ENCODE measurements around the gene ZNF615. TPM values are rescaled to one million over a fixed set of nuclear protein-coding genes. Genes with fewer than 3 reads are reported as not detected.
"Not testable (repeated sequence)": the region's sequence is repeated elsewhere in the genome, so short reads cannot be mapped to it uniquely, and the experiment has no call there.

Gene ZNF615
- total RNA-seq, 1 donor from 2014 or later = 13.5 TPM

DNA sequence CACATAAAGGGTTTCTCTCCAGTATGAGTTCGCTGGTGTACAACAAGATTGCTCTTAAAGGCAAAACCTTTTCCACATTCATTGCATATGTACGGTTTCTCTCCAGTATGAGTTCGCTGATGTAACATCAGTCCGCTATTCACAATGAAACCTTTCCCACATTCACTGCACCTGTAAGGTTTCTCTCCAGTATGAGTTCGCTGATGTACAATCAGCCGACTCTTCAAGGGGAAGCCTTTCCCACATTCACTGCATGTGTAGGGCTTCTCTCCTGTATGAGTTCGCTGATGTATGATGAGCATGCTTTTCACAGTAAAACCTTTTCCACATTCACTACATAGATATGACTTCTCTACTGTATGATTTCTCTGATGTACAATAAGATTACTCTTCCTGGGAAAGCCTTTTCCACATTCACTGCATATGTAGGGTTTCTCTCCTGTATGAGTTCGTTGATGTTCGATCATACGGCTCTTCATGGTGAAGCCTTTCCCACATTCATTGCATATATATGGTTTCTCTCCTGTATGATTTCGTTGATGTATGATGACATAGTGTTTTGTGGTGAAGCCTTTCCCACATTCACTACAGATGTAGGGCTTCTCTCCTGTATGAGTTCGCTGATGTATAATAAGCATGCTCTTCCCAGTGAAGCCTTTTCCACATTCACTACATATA, 26.2 kb upstream of the ZNF615 start:
- Mint-ChIP-seq H3K4me3 (no peak overlapping the region), H3K9me3 (peaks cover 42% of the 10 kb centered on the region), H3K36me3 (ENCODE audit: low read depth) (peaks cover 72% of the 10 kb centered on the region), H3K27ac (no peak overlapping the region), H3K4me1 (no peaks in the 10 kb centered on the region), H3K27me3 (no peaks in the 10 kb centered on the region)
- POLR2A ChIA-PET = no interaction called here
- intact Hi-C loops (cut with micrococcal nuclease) = no loop called here
- CTCF ChIA-PET = no interaction called here
- DNase-seq (no peak), ATAC-seq (ENCODE audit: low read depth) (no peak)
- TF ChIP-seq, protein P1, sequence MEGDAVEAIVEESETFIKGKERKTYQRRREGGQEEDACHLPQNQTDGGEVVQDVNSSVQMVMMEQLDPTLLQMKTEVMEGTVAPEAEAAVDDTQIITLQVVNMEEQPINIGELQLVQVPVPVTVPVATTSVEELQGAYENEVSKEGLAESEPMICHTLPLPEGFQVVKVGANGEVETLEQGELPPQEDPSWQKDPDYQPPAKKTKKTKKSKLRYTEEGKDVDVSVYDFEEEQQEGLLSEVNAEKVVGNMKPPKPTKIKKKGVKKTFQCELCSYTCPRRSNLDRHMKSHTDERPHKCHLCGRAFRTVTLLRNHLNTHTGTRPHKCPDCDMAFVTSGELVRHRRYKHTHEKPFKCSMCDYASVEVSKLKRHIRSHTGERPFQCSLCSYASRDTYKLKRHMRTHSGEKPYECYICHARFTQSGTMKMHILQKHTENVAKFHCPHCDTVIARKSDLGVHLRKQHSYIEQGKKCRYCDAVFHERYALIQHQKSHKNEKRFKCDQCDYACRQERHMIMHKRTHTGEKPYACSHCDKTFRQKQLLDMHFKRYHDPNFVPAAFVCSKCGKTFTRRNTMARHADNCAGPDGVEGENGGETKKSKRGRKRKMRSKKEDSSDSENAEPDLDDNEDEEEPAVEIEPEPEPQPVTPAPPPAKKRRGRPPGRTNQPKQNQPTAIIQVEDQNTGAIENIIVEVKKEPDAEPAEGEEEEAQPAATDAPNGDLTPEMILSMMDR (IDR thresholded peaks at IDR 0.05) = no peak

DNA sequence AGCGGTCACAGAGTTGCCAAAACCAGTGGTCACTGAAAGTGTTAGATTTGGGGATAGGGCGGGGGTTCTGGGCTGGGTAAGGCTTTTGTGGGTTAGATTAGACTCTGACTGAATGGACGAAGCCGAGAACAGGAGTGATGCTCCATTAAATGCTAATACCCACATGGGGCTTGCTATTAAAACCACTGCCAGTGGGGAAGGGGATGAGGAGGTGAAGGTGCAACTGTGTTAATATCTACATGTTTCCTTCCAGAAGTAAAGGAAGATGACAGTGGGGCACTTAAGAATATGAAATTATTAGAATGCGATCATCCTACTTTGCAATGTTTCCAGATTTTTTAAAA, 20.7 kb upstream of the ZNF615 start:
- H3K27ac Mint-ChIP-seq = peak overlapping the region; percentile 93
- intact Hi-C loops (cut with micrococcal nuclease) = loop anchor here (1.0 kb wide), 7 partner anchors 20 to 269 kb away; partner anchors contain the start of genes ZNF350, ZNF432, ZNF480 and ZNF613
- H3K4me3 Mint-ChIP-seq = peak overlapping the region; percentile 98
- POLR2A ChIA-PET = interaction anchor here (0.6 to 2.4 kb wide), 8 partner anchors 20 to 498 kb away, joined by 3 to 34 read pairs (median 4); partner anchors contain the start of genes PPP2R1A, ZNF432, ZNF615 and ZNF836
- H3K36me3 Mint-ChIP-seq (ENCODE audit: low read depth) = peaks cover 62% of the 10 kb centered on the region
- CTCF ChIA-PET = no interaction called here
- DNase-seq = no peak
- peak; percentile 20 for ATAC-seq (ENCODE audit: low read depth)
- H3K9me3 Mint-ChIP-seq = peaks cover 25% of the 10 kb centered on the region
- H3K4me1 Mint-ChIP-seq = peaks cover 29% of the 10 kb centered on the region
- TF ChIP-seq, protein P1 (IDR thresholded peaks at IDR 0.05) = no peak
- no peaks in the 10 kb centered on the region for H3K27me3 Mint-ChIP-seq

DNA sequence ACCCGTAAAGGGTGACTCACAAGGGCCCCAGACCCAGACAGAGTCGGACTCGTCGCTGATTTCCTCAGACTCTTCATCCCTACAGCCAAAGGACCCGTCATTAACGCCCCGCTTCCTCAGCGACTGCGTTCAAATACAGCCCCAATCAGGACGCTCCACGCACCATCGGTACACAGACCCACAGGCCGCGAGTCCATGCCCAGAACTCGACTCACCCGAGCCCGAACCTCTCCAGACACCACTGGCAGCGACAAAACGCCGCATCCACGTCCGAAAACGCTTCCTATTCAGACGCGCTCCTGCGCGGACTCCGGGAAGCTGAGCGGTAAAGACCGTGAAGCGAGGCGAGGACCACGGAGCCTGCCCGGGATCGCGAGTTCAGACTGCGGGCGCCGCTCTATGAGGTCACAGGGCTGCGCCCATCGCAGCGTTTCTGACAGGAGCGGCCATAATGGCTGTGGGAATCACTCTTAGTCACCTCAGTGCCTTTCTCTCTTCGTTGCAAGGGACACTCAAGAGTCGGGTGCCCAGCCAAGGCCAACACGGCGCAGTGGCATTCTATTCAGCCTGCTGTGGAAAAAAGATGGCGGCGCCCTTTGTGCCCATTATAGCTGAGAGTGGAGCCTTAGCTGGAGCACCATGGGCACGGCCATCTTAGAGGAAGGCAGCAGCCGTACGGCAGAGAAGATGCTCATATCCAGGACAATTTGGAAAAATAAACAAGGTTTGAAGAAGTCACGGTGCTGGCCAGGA, 20.2 kb upstream of the ZNF615 start, which contains the start of gene ZNF614:
TSS of gene ZNF614 (minus strand) at position 353 of the 753 bp plus-strand sequence. CDS start 2,634 bp downstream, outside the sequence.
- TF ChIP-seq, protein P1 (IDR thresholded peaks at IDR 0.05) = no peak
- peak within 1 kb of the TSS; percentile 98 for H3K4me3 Mint-ChIP-seq
- H3K27ac Mint-ChIP-seq = peak within 1 kb of the TSS; percentile 93
- H3K36me3 Mint-ChIP-seq (ENCODE audit: low read depth) = peaks cover 62% of the 10 kb centered on the region
- peaks cover 23% of the 10 kb centered on the region for H3K9me3 Mint-ChIP-seq
- DNase-seq = peak; percentile 86
- ChIA-PET CTCF (no interaction called here), POLR2A (interaction anchor here (0.6 to 2.4 kb wide), 8 partner anchors 20 to 498 kb away, joined by 3 to 34 read pairs (median 4); partner anchors contain the start of genes PPP2R1A, ZNF432, ZNF615 and ZNF836)
- ATAC-seq (ENCODE audit: low read depth) = peak; percentile 89
- no peaks in the 10 kb centered on the region for H3K27me3 Mint-ChIP-seq
- H3K4me1 Mint-ChIP-seq = peaks cover 29% of the 10 kb centered on the region
- intact Hi-C loops (cut with micrococcal nuclease) = loop anchor here (1.0 kb wide), 7 partner anchors 20 to 269 kb away; partner anchors contain the start of genes ZNF350, ZNF432, ZNF480 and ZNF613

DNA sequence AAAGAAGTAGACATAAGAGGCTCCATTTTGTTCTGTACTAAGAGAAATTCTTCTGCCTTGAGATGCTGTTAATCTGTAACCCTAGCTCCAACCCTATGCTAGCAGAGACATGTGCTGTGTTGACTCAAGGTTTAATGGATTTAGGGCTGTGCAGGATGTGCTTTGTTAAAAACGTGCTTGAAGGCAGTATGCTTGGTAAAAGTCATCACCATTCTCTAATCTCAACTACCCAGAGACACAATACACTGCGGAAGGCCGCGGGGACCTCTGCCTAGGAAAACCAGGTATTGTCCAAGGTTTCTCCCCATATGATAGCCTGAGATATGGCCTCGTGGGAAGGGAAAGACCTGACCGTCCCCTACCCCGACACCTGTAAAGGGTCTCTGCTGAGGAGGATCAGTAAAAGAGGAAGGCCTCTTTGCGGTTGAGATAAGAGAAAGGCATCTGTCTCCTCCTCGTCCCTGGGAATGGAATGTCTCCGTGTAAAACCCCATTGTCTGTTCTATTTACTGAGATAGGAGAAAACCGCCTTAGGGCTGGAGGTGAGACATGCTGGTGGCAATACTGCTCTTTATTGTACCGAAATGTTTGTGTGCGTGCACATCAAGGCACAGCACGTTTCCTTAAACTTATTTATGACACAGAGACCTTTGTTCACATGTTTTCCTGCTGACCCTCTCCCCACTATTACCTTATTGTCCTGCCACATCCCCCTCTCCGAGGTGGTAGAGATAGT, 18.4 kb upstream of the ZNF615 start:
- peak overlapping the region; percentile 98 for H3K4me3 Mint-ChIP-seq
- H3K4me1 Mint-ChIP-seq = peaks cover 29% of the 10 kb centered on the region
- POLR2A ChIA-PET = interaction anchor here (0.8 kb wide), 1 partner anchor 22 kb away, joined by 3 read pairs; no protein-coding TSS in a partner anchor
- DNase-seq; intact Hi-C loops (cut with micrococcal nuclease); ATAC-seq (ENCODE audit: low read depth); H3K27me3 Mint-ChIP-seq; H3K27ac Mint-ChIP-seq; CTCF ChIA-PET: not testable (repeated sequence)
- H3K36me3 Mint-ChIP-seq (ENCODE audit: low read depth) = peaks cover 70% of the 10 kb centered on the region
- H3K9me3 Mint-ChIP-seq = peaks cover 28% of the 10 kb centered on the region

DNA sequence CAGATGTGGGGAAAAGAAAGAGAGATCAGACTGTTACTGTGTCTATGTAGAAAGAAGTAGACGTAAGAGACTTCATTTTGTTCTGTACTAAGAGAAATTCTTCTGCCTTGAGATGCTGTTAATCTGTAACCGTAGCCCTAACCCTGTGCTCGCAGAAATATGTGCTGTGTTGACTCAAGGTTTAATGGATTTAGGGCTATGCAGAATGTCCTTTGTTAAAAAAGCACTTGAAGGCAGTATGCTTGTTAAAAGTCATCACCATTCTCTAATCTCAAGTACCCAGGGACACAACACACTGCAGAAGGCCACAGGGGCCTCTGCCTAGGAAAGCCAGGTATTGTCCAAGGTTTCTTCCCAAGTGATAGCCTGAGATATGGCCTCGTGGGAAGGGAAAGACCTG, 16.5 kb upstream of the ZNF615 start:
- H3K27me3 Mint-ChIP-seq; intact Hi-C loops (cut with micrococcal nuclease); POLR2A ChIA-PET; ATAC-seq (ENCODE audit: low read depth); CTCF ChIA-PET; DNase-seq; H3K4me3 Mint-ChIP-seq; H3K27ac Mint-ChIP-seq: not testable (repeated sequence)
- peaks cover 29% of the 10 kb centered on the region for H3K4me1 Mint-ChIP-seq
- H3K36me3 Mint-ChIP-seq (ENCODE audit: low read depth) = peaks cover 82% of the 10 kb centered on the region
- H3K9me3 Mint-ChIP-seq = peaks cover 37% of the 10 kb centered on the region

All from activated B cell treated with CpG ODN at 0.5 μM for 24 hours (primary cell).